ENCODE measurements around the gene PRAF2. TPM values are rescaled to one million over a fixed set of nuclear protein-coding genes. Genes with fewer than 3 reads are reported as not detected.

Gene PRAF2
- total RNA-seq, 1 donor from 2014 or later, result 12.5 TPM

GRCh38 chrX:49100704-49101628 is 27.2 kb upstream of the PRAF2 start:
- Mint-ChIP-seq H3K36me3 (ENCODE audit: low read depth) (peaks cover 1% of the 10 kb centered on the region), H3K4me3 (peak overlapping the region; percentile 90), H3K27me3 (no peaks in the 10 kb centered on the region), H3K27ac (peak overlapping the region; percentile 90), H3K9me3 (no peaks in the 10 kb centered on the region), H3K4me1 (peaks cover 3% of the 10 kb centered on the region)
- DNase-seq, result peak; percentile 97
- intact Hi-C loops (cut with micrococcal nuclease), result loop anchor here (1.0 to 10.0 kb wide), 3 partner anchors 20 to 64 kb away; partner anchors contain the start of genes GPKOW and MAGIX

DNA sequence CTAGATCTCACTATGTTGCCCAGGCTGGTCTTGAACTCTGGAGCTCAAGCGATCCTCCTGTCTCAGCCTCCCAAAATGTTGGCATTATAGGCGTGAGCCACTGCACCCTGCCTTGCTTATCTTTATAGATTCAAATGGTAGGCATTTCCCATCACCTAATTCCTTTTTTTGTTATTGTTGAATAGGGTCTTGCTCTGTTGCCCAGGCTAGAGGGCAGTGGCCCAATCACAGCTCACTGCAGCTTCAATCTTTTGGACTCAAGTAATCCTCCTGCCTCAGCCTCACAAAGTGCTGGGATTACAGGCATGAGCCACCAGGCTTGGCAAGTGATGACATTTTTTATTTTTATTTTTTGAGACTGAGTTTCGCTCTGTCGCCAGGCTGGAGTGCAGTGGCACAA is 22.6 kb upstream of the PRAF2 start:
- H3K4me1 Mint-ChIP-seq, result peaks cover 1% of the 10 kb centered on the region
- intact Hi-C loops (cut with micrococcal nuclease), result no loop called here
- H3K27ac Mint-ChIP-seq, result no peak overlapping the region
- DNase-seq, result no peak
- no peak overlapping the region for H3K4me3 Mint-ChIP-seq
- no peaks in the 10 kb centered on the region for H3K9me3 Mint-ChIP-seq
- no peaks in the 10 kb centered on the region for H3K36me3 Mint-ChIP-seq (ENCODE audit: low read depth)
- no peaks in the 10 kb centered on the region for H3K27me3 Mint-ChIP-seq

DNA sequence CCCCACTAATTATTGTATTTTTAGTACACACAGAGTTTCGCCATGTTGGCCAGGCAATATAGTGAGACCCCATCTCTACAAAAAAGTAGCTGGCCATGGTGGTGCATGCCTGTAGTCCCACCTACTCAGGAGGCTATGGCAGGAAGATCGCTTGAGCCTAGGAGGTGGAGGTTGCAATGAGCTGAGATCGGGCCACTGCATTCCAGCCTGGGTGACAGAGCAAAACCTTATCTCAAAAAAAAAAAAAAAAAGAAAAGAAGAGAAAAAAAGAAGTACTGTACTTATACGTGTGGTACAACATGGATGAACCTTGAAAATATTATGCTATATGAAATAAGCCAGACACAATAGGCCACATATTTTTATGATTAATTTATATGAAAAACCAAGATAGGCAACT is 15.8 kb upstream of the PRAF2 start:
- no peak for DNase-seq
- Mint-ChIP-seq H3K4me1 (no peaks in the 10 kb centered on the region), H3K4me3 (no peak overlapping the region), H3K27me3 (no peaks in the 10 kb centered on the region), H3K9me3 (no peaks in the 10 kb centered on the region), H3K27ac (no peak overlapping the region), H3K36me3 (ENCODE audit: low read depth) (no peaks in the 10 kb centered on the region)
- intact Hi-C loops (cut with micrococcal nuclease), result no loop called here

GRCh38 chrX:49082271-49082871 is 8.6 kb upstream of the PRAF2 start:
- peaks cover 15% of the 10 kb centered on the region for H3K4me1 Mint-ChIP-seq
- no peak overlapping the region for H3K4me3 Mint-ChIP-seq
- intact Hi-C loops (cut with micrococcal nuclease), result no loop called here
- H3K36me3 Mint-ChIP-seq (ENCODE audit: low read depth), result peaks cover 8% of the 10 kb centered on the region
- DNase-seq, result no peak
- peak overlapping the region; percentile 43 for H3K27ac Mint-ChIP-seq
- H3K9me3 Mint-ChIP-seq, result no peaks in the 10 kb centered on the region
- no peaks in the 10 kb centered on the region for H3K27me3 Mint-ChIP-seq

GRCh38 chrX:49079489-49080428 is 6.0 kb upstream of the PRAF2 start, which contains the start of gene WDR45:
Gene WDR45, minus strand, starts transcription at chrX:49079887. Its CDS starts 1,792 bp downstream, at chrX:49078095.
- peak within 1 kb of the TSS; percentile 96 for H3K27ac Mint-ChIP-seq
- peaks cover 14% of the 10 kb centered on the region for H3K36me3 Mint-ChIP-seq (ENCODE audit: low read depth)
- peaks cover 15% of the 10 kb centered on the region for H3K4me1 Mint-ChIP-seq
- no peaks in the 10 kb centered on the region for H3K9me3 Mint-ChIP-seq
- H3K4me3 Mint-ChIP-seq, result peak within 1 kb of the TSS; percentile 97
- H3K27me3 Mint-ChIP-seq, result no peaks in the 10 kb centered on the region
- intact Hi-C loops (cut with micrococcal nuclease), result loop anchor here (2.0 kb wide), 1 partner anchor 21 kb away; no protein-coding TSS in a partner anchor
- peak; percentile 92 for DNase-seq

DNA sequence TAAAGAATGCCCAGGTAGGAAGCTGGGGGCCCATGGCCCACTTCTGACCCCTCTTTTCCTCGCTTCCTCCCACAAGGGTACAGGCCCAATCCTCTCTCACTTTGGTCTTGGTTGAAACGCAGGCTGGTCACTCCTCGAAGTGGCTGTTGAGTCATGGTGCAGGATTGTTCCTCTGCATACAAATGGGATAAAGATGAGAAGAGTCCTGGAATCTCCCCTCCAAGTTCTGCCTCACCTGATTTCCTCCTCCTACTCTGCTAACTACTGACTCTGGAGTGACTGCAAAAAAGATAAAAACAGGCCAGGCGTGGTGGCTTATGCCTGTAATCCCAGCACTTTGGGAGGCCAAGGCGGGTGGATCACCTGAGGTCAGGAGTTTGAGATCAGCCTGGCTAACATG is 4.1 kb upstream of the PRAF2 start:
- Mint-ChIP-seq H3K4me1 (peaks cover 23% of the 10 kb centered on the region), H3K9me3 (no peaks in the 10 kb centered on the region), H3K27ac (peak overlapping the region; percentile 25), H3K36me3 (ENCODE audit: low read depth) (peaks cover 24% of the 10 kb centered on the region), H3K27me3 (no peaks in the 10 kb centered on the region), H3K4me3 (no peak overlapping the region)
- no peak for DNase-seq
- intact Hi-C loops (cut with micrococcal nuclease), result no loop called here

DNA sequence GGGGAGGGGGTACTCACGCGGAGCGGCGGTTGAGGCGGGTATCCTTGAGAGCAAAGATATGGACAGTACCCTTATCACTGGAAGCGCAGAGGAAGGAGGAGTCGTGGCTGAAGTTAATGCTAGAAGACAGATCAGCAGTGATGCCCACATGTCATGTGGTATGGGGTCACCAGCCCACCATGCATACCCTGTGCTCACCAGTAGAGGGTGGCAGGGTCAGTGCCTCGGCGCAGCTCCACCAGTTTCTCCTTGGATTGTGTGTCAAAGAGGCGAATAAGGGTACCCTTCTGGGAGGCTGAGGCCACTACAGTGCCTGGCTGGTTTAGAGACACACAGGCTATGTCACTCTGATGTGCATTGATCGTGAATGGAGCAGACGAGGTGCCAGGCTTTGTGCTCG is 1.5 kb upstream of the PRAF2 start:
- Mint-ChIP-seq H3K9me3 (no peaks in the 10 kb centered on the region), H3K36me3 (ENCODE audit: low read depth) (peaks cover 32% of the 10 kb centered on the region), H3K4me1 (peaks cover 22% of the 10 kb centered on the region), H3K4me3 (no peak overlapping the region), H3K27me3 (no peaks in the 10 kb centered on the region), H3K27ac (no peak overlapping the region)
- no peak for DNase-seq
- intact Hi-C loops (cut with micrococcal nuclease), result no loop called here

GRCh38 chrX:49072712-49073095 is 1.1 kb downstream of the PRAF2 start:
- Mint-ChIP-seq H3K36me3 (ENCODE audit: low read depth) (peaks cover 27% of the 10 kb centered on the region), H3K27ac (peak overlapping the region; percentile 78), H3K27me3 (no peaks in the 10 kb centered on the region), H3K4me3 (peak overlapping the region; percentile 84), H3K4me1 (peaks cover 12% of the 10 kb centered on the region), H3K9me3 (no peaks in the 10 kb centered on the region)
- intact Hi-C loops (cut with micrococcal nuclease), result no loop called here
- no peak for DNase-seq

DNA sequence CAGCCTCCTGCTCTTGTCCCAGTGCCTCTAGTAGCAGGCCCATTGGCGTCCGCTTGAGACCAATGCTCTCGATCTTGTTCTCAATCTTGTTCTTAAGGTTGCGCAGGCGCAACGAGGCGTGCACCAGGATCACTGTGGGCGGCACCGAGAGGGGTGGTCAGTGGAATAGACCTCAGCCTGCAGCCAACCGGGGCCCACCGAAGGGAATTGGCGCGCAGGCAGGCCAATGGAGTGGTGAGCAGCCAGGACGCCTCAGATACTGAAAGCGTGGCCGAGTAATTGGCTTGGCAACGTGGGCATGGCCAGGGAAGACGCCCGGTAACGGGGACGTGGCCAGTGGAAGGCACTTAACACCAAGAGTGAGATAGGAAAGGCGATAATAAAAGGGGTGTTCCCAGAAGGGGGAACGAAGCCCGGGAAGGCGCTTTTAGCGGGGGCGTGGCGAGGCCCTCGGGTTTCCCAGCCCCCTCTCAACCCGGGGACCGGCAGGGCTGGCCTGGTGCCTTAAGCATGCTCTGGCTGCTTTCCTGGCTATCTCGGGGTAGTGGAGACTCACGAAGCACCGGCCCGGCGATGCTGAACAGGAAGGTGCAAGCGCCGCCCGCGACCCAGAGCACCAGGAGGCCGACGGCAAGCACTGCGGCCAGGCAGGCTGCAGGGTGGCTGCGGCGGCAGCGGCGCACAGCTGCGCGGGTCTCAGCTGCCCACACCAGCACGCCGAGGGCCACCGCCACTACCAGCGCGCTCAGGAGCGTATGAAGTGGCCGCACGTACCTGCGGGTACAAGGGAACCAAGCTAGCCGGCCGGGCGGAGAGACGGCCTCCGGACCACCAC is 1.7 kb downstream of the PRAF2 start:
- intact Hi-C loops (cut with micrococcal nuclease), result no loop called here
- Mint-ChIP-seq H3K4me3 (peak overlapping the region; percentile 84), H3K27me3 (no peaks in the 10 kb centered on the region)

GRCh38 chrX:49070988-49071387 is 2.8 kb downstream of the PRAF2 start:
- DNase-seq, result no peak
- Mint-ChIP-seq H3K27me3 (no peaks in the 10 kb centered on the region), H3K4me3 (no peak overlapping the region), H3K4me1 (peaks cover 12% of the 10 kb centered on the region), H3K27ac (no peak overlapping the region), H3K36me3 (ENCODE audit: low read depth) (peaks cover 24% of the 10 kb centered on the region), H3K9me3 (no peaks in the 10 kb centered on the region)
- intact Hi-C loops (cut with micrococcal nuclease), result no loop called here

More for the DNA sequence above, 1.7 kb downstream of the PRAF2 start:
- Mint-ChIP-seq H3K9me3 (no peaks in the 10 kb centered on the region), H3K4me1 (peaks cover 12% of the 10 kb centered on the region), H3K36me3 (ENCODE audit: low read depth) (peaks cover 24% of the 10 kb centered on the region), H3K27ac (no peak overlapping the region)
- DNase-seq, result no peak

GRCh38 chrX:49069038-49069437 is 4.8 kb downstream of the PRAF2 start:
- no peak overlapping the region for H3K27ac Mint-ChIP-seq
- H3K27me3 Mint-ChIP-seq, result no peaks in the 10 kb centered on the region
- H3K4me1 Mint-ChIP-seq, result peaks cover 10% of the 10 kb centered on the region
- intact Hi-C loops (cut with micrococcal nuclease), result no loop called here
- peaks cover 13% of the 10 kb centered on the region for H3K36me3 Mint-ChIP-seq (ENCODE audit: low read depth)
- DNase-seq, result no peak
- H3K9me3 Mint-ChIP-seq, result no peaks in the 10 kb centered on the region
- no peak overlapping the region for H3K4me3 Mint-ChIP-seq

- no peaks in the 10 kb centered on the region for H3K4me1 Mint-ChIP-seq
- no peak for DNase-seq
- H3K27ac Mint-ChIP-seq, result no peak overlapping the region
- peaks cover 3% of the 10 kb centered on the region for H3K36me3 Mint-ChIP-seq (ENCODE audit: low read depth)
- intact Hi-C loops (cut with micrococcal nuclease), result no loop called here
- H3K27me3 Mint-ChIP-seq, result no peaks in the 10 kb centered on the region
- H3K9me3 Mint-ChIP-seq, result no peaks in the 10 kb centered on the region
- no peak overlapping the region for H3K4me3 Mint-ChIP-seq
Observed at GRCh38 chrX:49067285-49068120, 6.3 kb downstream of the PRAF2 start.

All from activated CD4-positive, alpha-beta T cell treated with anti-CD3 and anti-CD28 coated beads, Interleukin-2, amount 10 ng/mL, durations not matched to agents 24 days and 14 days (primary cell).